WTC11 (cell line): ENCODE results near the gene TMEM117. TPM values are rescaled to one million over a fixed set of nuclear protein-coding genes. Genes with fewer than 3 reads are reported as not detected.

Source experiments
- ATAC-seq: fragments of 200-7000 bp; cut with Tn5 transposase; 2 replicates; pipeline ENCODE4 v1.10.0; 2021; ENCODE audit warnings: mild to moderate bottlenecking, moderate library complexity
- CTCF ChIA-PET: fragments of 300-600 bp; sonication (Branson Sonifier 250); formaldehyde crosslinking; loops from one replicate; lab custom pipeline; 2021; ENCODE audit warnings: antibody characterized with exemption; lab: Charles Lee
- POLR2A ChIA-PET: fragments of 350-600 bp; sonication (Branson Sonifier 250); formaldehyde crosslinking; loops from one replicate; lab custom pipeline; 2021; ENCODE audit warnings: antibody characterized with exemption; lab: Charles Lee
- DNase-seq: peaks from one replicate; pipeline ENCODE4 v3.0.0; 2021; ENCODE audit warnings: low spot score
- H3K27ac Mint-ChIP-seq: 2 replicates; pipeline ENCODE4 v1.8.0; 2021; ENCODE audit warnings: mixed read lengths
- H3K27me3 Mint-ChIP-seq: 2 replicates; pipeline ENCODE4 v1.8.0; 2021; ENCODE audit warnings: low read depth, mild to moderate bottlenecking, moderate library complexity, mixed read lengths
- H3K36me3 Mint-ChIP-seq: 2 replicates; pipeline ENCODE4 v1.8.0; 2021; ENCODE audit warnings: mixed read lengths
- H3K4me1 Mint-ChIP-seq: 2 replicates; pipeline ENCODE4 v1.8.0; 2022; ENCODE audit warnings: mixed read lengths
- H3K4me3 Mint-ChIP-seq: 2 replicates; pipeline ENCODE4 v1.8.0; 2021; ENCODE audit warnings: mild to moderate bottlenecking, moderate library complexity, mixed read lengths
- H3K9me3 Mint-ChIP-seq: 2 replicates; pipeline ENCODE4 v1.8.0; 2021; ENCODE audit warnings: mixed read lengths
- AR ChIP-seq: fragments of 250-450 bp; sonication (Bioruptor Pico); IDR thresholded peaks from 2 replicates; pipeline ENCODE4 v1.9.0; 2021; ENCODE audit warnings: mild to moderate bottlenecking
- ATF6 ChIP-seq: sonication (generic); formaldehyde crosslinking; IDR thresholded peaks from 2 replicates; pipeline ENCODE4 v1.8.1; 2023; ENCODE audit warnings: mild to moderate bottlenecking, missing genetic modification reagents
- CREB1 ChIP-seq: sonication (generic); formaldehyde crosslinking; IDR thresholded peaks from 2 replicates; pipeline ENCODE4 v1.8.0; 2023; ENCODE audit warnings: mild to moderate bottlenecking, missing genetic modification reagents
- CREM ChIP-seq: sonication (generic); formaldehyde crosslinking; IDR thresholded peaks from 2 replicates; pipeline ENCODE4 v1.8.1; 2022; ENCODE audit warnings: mild to moderate bottlenecking, missing genetic modification reagents, moderate library complexity
- E2F4 ChIP-seq: sonication (generic); formaldehyde crosslinking; IDR thresholded peaks from 2 replicates; pipeline ENCODE4 v1.8.1; 2022; ENCODE audit warnings: low read depth, mild to moderate bottlenecking, moderate library complexity, missing genetic modification reagents, borderline replicate concordance
- ERG ChIP-seq: fragments of 250-450 bp; sonication (Bioruptor Pico); IDR thresholded peaks from 2 replicates; pipeline ENCODE4 v1.8.0; 2021; ENCODE audit warnings: mild to moderate bottlenecking
- ESRRA ChIP-seq: sonication (generic); formaldehyde crosslinking; IDR thresholded peaks from 2 replicates; pipeline ENCODE4 v1.8.1; 2022; ENCODE audit warnings: mild to moderate bottlenecking, missing genetic modification reagents, borderline replicate concordance
- GRHL2 ChIP-seq: fragments of 250-450 bp; sonication (Bioruptor Pico); IDR thresholded peaks from 2 replicates; pipeline ENCODE4 v1.8.0; 2022; ENCODE audit warnings: mild to moderate bottlenecking, moderate library complexity; ENCODE audit not compliant: insufficient replicate concordance, severe bottlenecking
- GTF2I ChIP-seq: fragments of 250-450 bp; sonication (Bioruptor Pico); conservative IDR thresholded peaks from 2 replicates; pipeline ENCODE4 v1.4.0; 2021; ENCODE audit warnings: mild to moderate bottlenecking
- NR2C2 ChIP-seq: sonication (generic); formaldehyde crosslinking; IDR thresholded peaks from 2 replicates; pipeline ENCODE4 v1.8.0; 2022; ENCODE audit warnings: mild to moderate bottlenecking, missing genetic modification reagents
- NR3C1 ChIP-seq: sonication (generic); formaldehyde crosslinking; conservative IDR thresholded peaks from 2 replicates; pipeline ENCODE4 v1.8.1; 2023; ENCODE audit warnings: low read depth, mild to moderate bottlenecking, missing genetic modification reagents
- OVOL2 ChIP-seq: fragments of 250-450 bp; sonication (Bioruptor Pico); IDR thresholded peaks from 2 replicates; pipeline ENCODE4 v1.9.0; 2021; ENCODE audit warnings: mild to moderate bottlenecking, borderline replicate concordance
- PRDM15 ChIP-seq: sonication (generic); formaldehyde crosslinking; IDR thresholded peaks from 2 replicates; pipeline ENCODE4 v1.8.0; 2022; ENCODE audit warnings: missing genetic modification reagents
- SP1 ChIP-seq: sonication (generic); formaldehyde crosslinking; conservative IDR thresholded peaks from 2 replicates; pipeline ENCODE4 v1.8.1; 2022; ENCODE audit warnings: missing genetic modification reagents
- TP53 ChIP-seq: sonication (generic); formaldehyde crosslinking; IDR thresholded peaks from 2 replicates; pipeline ENCODE4 v1.8.1; 2023; ENCODE audit warnings: mild to moderate bottlenecking, missing genetic modification reagents
- USF2 ChIP-seq: sonication (generic); formaldehyde crosslinking; IDR thresholded peaks from 2 replicates; pipeline ENCODE4 v1.8.1; 2023; ENCODE audit warnings: mild to moderate bottlenecking, missing genetic modification reagents, moderate library complexity
- ZNF317 ChIP-seq: sonication (generic); formaldehyde crosslinking; IDR thresholded peaks from 2 replicates; pipeline ENCODE4 v1.8.1; 2023; ENCODE audit warnings: low read depth, mild to moderate bottlenecking, moderate library complexity, missing genetic modification reagents, borderline replicate concordance
- ZNF512 ChIP-seq: sonication (generic); formaldehyde crosslinking; IDR thresholded peaks from 2 replicates; pipeline ENCODE4 v1.8.1; 2022; ENCODE audit warnings: missing genetic modification reagents, borderline replicate concordance
- ZNF671 ChIP-seq: fragments of 250-450 bp; sonication (Bioruptor Pico); IDR thresholded peaks from 2 replicates; pipeline ENCODE4 v1.8.0; 2021; ENCODE audit warnings: mild to moderate bottlenecking
- ZSCAN18 ChIP-seq: fragments of 250-450 bp; sonication (Bioruptor Pico); IDR thresholded peaks from 2 replicates; pipeline ENCODE4 v2.1.2; 2022; ENCODE audit warnings: mild to moderate bottlenecking, moderate library complexity
- total RNA-seq: library from RNA; stranded (reverse); gene quantifications from 3 replicates; pipeline ENCODE4 v1.2.3, GENCODE V29; 2021

TMEM117 gene
- total RNA-seq, 1 experiment from 2014 or later: 1.5 TPM

GRCh38 chr12:43893670-43894069 is 57.8 kb downstream of the TMEM117 start:
- H3K36me3 Mint-ChIP-seq: peaks cover 16% of the 10 kb centered on the region
- no peaks in the 10 kb centered on the region for H3K27me3 Mint-ChIP-seq
- H3K4me1 Mint-ChIP-seq: peaks cover 3% of the 10 kb centered on the region
- H3K27ac Mint-ChIP-seq: no peak overlapping the region
- ChIA-PET POLR2A (no interaction called here), CTCF (no interaction called here)
- TF ChIP-seq USF2 (CRISPR knock-in tag) (no peak), TP53 (no peak), PRDM15 (CRISPR knock-in tag) (no peak), GRHL2 (CRISPR knock-in tag) (no peak), GTF2I (no peak), CREM (CRISPR knock-in tag) (no peak), OVOL2 (CRISPR knock-in tag) (no peak), SP1 (CRISPR knock-in tag) (no peak), ATF6 (no peak)
- H3K9me3 Mint-ChIP-seq: peaks cover 33% of the 10 kb centered on the region
- no peak overlapping the region for H3K4me3 Mint-ChIP-seq
- ATAC-seq (no peak), DNase-seq (no peak)

GRCh38 chr12:43895580-43896206 is 59.8 kb downstream of the TMEM117 start:
- Mint-ChIP-seq H3K4me1 (peaks cover 22% of the 10 kb centered on the region), H3K9me3 (peaks cover 33% of the 10 kb centered on the region), H3K4me3 (no peak overlapping the region), H3K27me3 (no peaks in the 10 kb centered on the region; the same call in 1 of the 2 replicates), H3K27ac (no peak overlapping the region), H3K36me3 (peaks cover 16% of the 10 kb centered on the region)
- ChIA-PET CTCF (no interaction called here), POLR2A (no interaction called here)
- TF ChIP-seq CREB1 (CRISPR knock-in tag) (no peak), ZNF317 (CRISPR knock-in tag) (no peak), ZSCAN18 (CRISPR knock-in tag) (no peak), AR (no peak), NR2C2 (CRISPR knock-in tag) (no peak), ERG (CRISPR knock-in tag) (no peak), NR3C1 (CRISPR knock-in tag) (no peak), E2F4 (CRISPR knock-in tag) (no peak), ESRRA (CRISPR knock-in tag) (no peak), ZNF512 (CRISPR knock-in tag) (no peak), ZNF671 (CRISPR knock-in tag) (no peak)
- no peak for DNase-seq
- ATAC-seq: no peak
